Suprapubic skin (tissue), 4 donors: Measurements from ENCODE around the gene UVRAG. TPM values are rescaled to one million over a fixed set of nuclear protein-coding genes. Genes with fewer than 3 reads are reported as not detected.

ENCODE experiments used
- DNase-seq, 2 donors: peaks; one replicate each; pipeline ENCODE4 v3.0.0-alpha.2; 2019; ENCODE audit warnings: low spot score in 2 of 2
- H3K27ac ChIP-seq: fragments of 200-600 bp; sonication (generic); one replicate; pipeline ENCODE4 v1.5.1; 2019
- H3K27me3 ChIP-seq: fragments of 200-600 bp; sonication (generic); one replicate; pipeline ENCODE4 v1.5.1; 2019
- H3K36me3 ChIP-seq: fragments of 200-600 bp; sonication (generic); one replicate; pipeline ENCODE4 v1.5.1; 2019
- H3K4me1 ChIP-seq: fragments of 200-600 bp; sonication (generic); one replicate; pipeline ENCODE4 v1.5.1; 2019
- H3K4me3 ChIP-seq: fragments of 200-600 bp; sonication (generic); one replicate; pipeline ENCODE4 v1.5.1; 2019; ENCODE audit warnings: mild to moderate bottlenecking
- H3K9me3 ChIP-seq: fragments of 200-600 bp; sonication (generic); one replicate; pipeline ENCODE4 v1.5.1; 2019
- CTCF ChIP-seq, 2 donors: fragments of 200-600 bp in 1 of 2; fragments of 450-650 bp in 1 of 2; sonication (generic) in 1 of 2; IDR thresholded peaks; one replicate each; pipeline ENCODE4 v1.5.1; 2016 to 2019; ENCODE audit warnings: antibody characterized with exemption in 2 of 2, mild to moderate bottlenecking in 1 of 2, moderate library complexity in 1 of 2
- EP300 ChIP-seq: sonication (generic); formaldehyde crosslinking; IDR thresholded peaks from one replicate; pipeline ENCODE4 v1.6.1; 2017; ENCODE audit warnings: antibody characterized with exemption
- POLR2A ChIP-seq, 2 donors: fragments of 450-650 bp; IDR thresholded peaks; one replicate each; pipeline ENCODE4 v1.6.1; 2017; ENCODE audit warnings: antibody characterized with exemption in 2 of 2, mild to moderate bottlenecking in 2 of 2, moderate library complexity in 2 of 2
- POLR2AphosphoS5 ChIP-seq, 3 donors: sonication (generic); formaldehyde crosslinking; IDR thresholded peaks; one replicate each; pipeline ENCODE4 v1.6.1; 2017; ENCODE audit warnings: antibody characterized with exemption in 3 of 3
- WGBS: methylation state at CpG from one replicate; pipeline ENCODE4 v1.1.5; 2018; 5-methylcytosine and 5-hydroxymethylcytosine counted together
- total RNA-seq, 4 donors: library from RNA; depleted of rRNA; stranded (reverse); fragments of >200 nt; gene quantifications; one replicate each; pipeline ENCODE4 v1.1.0, GENCODE V29; 2016

UVRAG gene
- total RNA-seq, 4 donors from 2014 or later = 17.5 to 30.0 (median 22.1) TPM

GRCh38 chr11:76160856-76161255 is 345.8 kb downstream of the UVRAG start:
- 79% methylated on average over 8 of the region's 8 CpGs for WGBS
- Histone ChIP-seq H3K27me3 (no peaks in the 10 kb centered on the region), H3K27ac (no peak overlapping the region), H3K36me3 (no peaks in the 10 kb centered on the region), H3K4me3 (no peak overlapping the region), H3K4me1 (peaks cover 6% of the 10 kb centered on the region), H3K9me3 (no peaks in the 10 kb centered on the region)
- DNase-seq = no peak
- no peak for TF ChIP-seq EP300
- no peak for TF ChIP-seq POLR2AphosphoS5 (IDR thresholded peaks at IDR 0.05)
- no peak for TF ChIP-seq POLR2A (IDR thresholded peaks at IDR 0.05)
- no peak for TF ChIP-seq CTCF (IDR thresholded peaks at IDR 0.05)

- TF ChIP-seq POLR2AphosphoS5 (IDR thresholded peaks at IDR 0.05) = no peak
- TF ChIP-seq EP300 = no peak
- TF ChIP-seq CTCF (IDR thresholded peaks at IDR 0.05) = no peak
- TF ChIP-seq POLR2A (IDR thresholded peaks at IDR 0.05) = no peak
- H3K4me1 ChIP-seq = peaks cover 6% of the 10 kb centered on the region
- 12% methylated on average over 14 of the region's 24 CpGs for WGBS
- H3K27me3 ChIP-seq = no peaks in the 10 kb centered on the region
- H3K36me3 ChIP-seq = no peaks in the 10 kb centered on the region
- H3K9me3 ChIP-seq = no peaks in the 10 kb centered on the region
- DNase-seq = no peak
- no peak overlapping the region for H3K27ac ChIP-seq
- no peak overlapping the region for H3K4me3 ChIP-seq
These were observed 346.4 kb downstream of the UVRAG start for GRCh38 chr11:76161261-76161961.

- no peak for TF ChIP-seq POLR2A (IDR thresholded peaks at IDR 0.05)
- no peak for TF ChIP-seq POLR2AphosphoS5 (IDR thresholded peaks at IDR 0.05)
- no peak for TF ChIP-seq EP300
- no peak for TF ChIP-seq CTCF (IDR thresholded peaks at IDR 0.05)
- H3K27me3 ChIP-seq = no peaks in the 10 kb centered on the region
- WGBS = 95% methylated on average over 13 of the region's 15 CpGs
- DNase-seq = no peak
- peaks cover 6% of the 10 kb centered on the region for H3K4me1 ChIP-seq
- H3K27ac ChIP-seq = no peak overlapping the region
- no peaks in the 10 kb centered on the region for H3K9me3 ChIP-seq
- H3K36me3 ChIP-seq = no peaks in the 10 kb centered on the region
- no peak overlapping the region for H3K4me3 ChIP-seq
These were observed 347.6 kb downstream of the UVRAG start for GRCh38 chr11:76162336-76163288.

GRCh38 chr11:76163289-76163880 is 348.4 kb downstream of the UVRAG start:
- WGBS = 89% methylated on average over 7 of the region's 11 CpGs

More at GRCh38 chr11:76163289-76163880, 348.4 kb downstream of the UVRAG start:
- Histone ChIP-seq H3K36me3 (no peaks in the 10 kb centered on the region), H3K27ac (no peak overlapping the region), H3K4me1 (peaks cover 6% of the 10 kb centered on the region), H3K4me3 (no peak overlapping the region), H3K27me3 (no peaks in the 10 kb centered on the region), H3K9me3 (no peaks in the 10 kb centered on the region)
- no peak for DNase-seq
- no peak for TF ChIP-seq CTCF (IDR thresholded peaks at IDR 0.05)
- TF ChIP-seq POLR2AphosphoS5 (IDR thresholded peaks at IDR 0.05) = no peak
- TF ChIP-seq POLR2A (IDR thresholded peaks at IDR 0.05) = no peak
- TF ChIP-seq EP300 = no peak
